Keratinocyte (primary cell): ENCODE measurements around the gene RERE. TPM values are rescaled to one million over a fixed set of nuclear protein-coding genes. Genes with fewer than 3 reads are reported as not detected.

Experiments used
- DNase-seq: peaks from one replicate; pipeline ENCODE4 v3.0.0-alpha.2; 2011; ENCODE audit warnings: low read depth, missing footprints, low spot score
- FAIRE-seq: peaks from 2 replicates; lab custom pipeline; 2011; peaks lifted over from hg19 to GRCh38; lab: Jason Lieb, UNC
- H2AFZ ChIP-seq: 2 replicates; pipeline ENCODE4 v1.6.0; 2012; ENCODE audit warnings: low read length, control low read depth, inconsistent platforms; ENCODE audit not compliant: control insufficient read depth
- H3K27ac ChIP-seq: 2 replicates; pipeline ENCODE4 v1.5.1; 2011; ENCODE audit warnings: low read length; ENCODE audit not compliant: control insufficient read depth, insufficient read depth
- H3K27me3 ChIP-seq: 3 replicates; pipeline ENCODE4 v1.6.0; 2011; ENCODE audit warnings: low read length; ENCODE audit not compliant: control insufficient read depth, insufficient read depth; ENCODE audit errors: extremely low read depth
- H3K36me3 ChIP-seq, 2 experiments: 2 replicates in 1 of 2; 3 replicates in 1 of 2; pipeline ENCODE4 v1.5.1; 2011; ENCODE audit warnings: low read length in 2 of 2, mild to moderate bottlenecking in 1 of 2; ENCODE audit not compliant: control insufficient read depth in 2 of 2, insufficient read depth in 2 of 2; ENCODE audit errors: extremely low read depth in 1 of 2
- H3K4me1 ChIP-seq: 3 replicates; pipeline ENCODE4 v1.5.1; 2011; ENCODE audit warnings: low read length; ENCODE audit not compliant: control insufficient read depth, insufficient read depth; ENCODE audit errors: extremely low read depth
- H3K4me2 ChIP-seq: 3 replicates; pipeline ENCODE4 v1.6.0; 2011; ENCODE audit warnings: low read depth, low read length; ENCODE audit not compliant: control insufficient read depth, insufficient read depth; ENCODE audit errors: extremely low read depth
- H3K4me3 ChIP-seq, 3 experiments: fragments of 200-600 bp in 1 of 3; sonication (generic) in 1 of 3; 2 replicates in 2 of 3; 3 replicates in 1 of 3; pipeline ENCODE4 v1.5.1; 2011 to 2016; ENCODE audit warnings: low read length in 3 of 3, mild to moderate bottlenecking in 3 of 3, control low read depth in 2 of 3, inconsistent platforms in 1 of 3, low read depth in 1 of 3, mixed read lengths in 1 of 3, mixed run types in 1 of 3, moderate library complexity in 1 of 3; ENCODE audit not compliant: control insufficient read depth in 2 of 3, insufficient read depth in 2 of 3; ENCODE audit errors: extremely low read depth in 1 of 3
- H3K79me2 ChIP-seq: 2 replicates; pipeline ENCODE4 v1.6.0; 2012; ENCODE audit warnings: low read length; ENCODE audit not compliant: control insufficient read depth, insufficient read depth
- H3K9ac ChIP-seq: 3 replicates; pipeline ENCODE4 v1.6.0; 2011; ENCODE audit warnings: low read length; ENCODE audit not compliant: control insufficient read depth, insufficient read depth; ENCODE audit errors: extremely low read depth
- H3K9me1 ChIP-seq: 3 replicates; pipeline ENCODE4 v1.6.0; 2011; ENCODE audit warnings: low read length; ENCODE audit not compliant: control insufficient read depth, insufficient read depth; ENCODE audit errors: extremely low read depth
- H3K9me3 ChIP-seq: 2 replicates; pipeline ENCODE4 v1.5.1; 2012; ENCODE audit warnings: low read depth, low read length; ENCODE audit not compliant: control insufficient read depth
- H4K20me1 ChIP-seq: 3 replicates; pipeline ENCODE4 v1.6.0; 2011; ENCODE audit warnings: low read length; ENCODE audit not compliant: control insufficient read depth, insufficient read depth; ENCODE audit errors: extremely low read depth
- EZH2 ChIP-seq: IDR thresholded peaks from one replicate; pipeline ENCODE4 v1.6.1; 2012; ENCODE audit warnings: inconsistent platforms, mild to moderate bottlenecking, low read length, moderate library complexity
- dilution Hi-C: fragments of 300-500 bp; cut with MboI; formaldehyde crosslinking; loops from one replicate; pipeline ENCODE4 v1.7.0; 2020; ENCODE audit warnings: low sequenced_read_pairs; ENCODE audit not compliant: extremely low pct_ligation_motif_present
- polyA plus RNA-seq, 5 experiments: library from polyadenylated mRNA; depleted of rRNA in 3 of 5; stranded (reverse) in 3 of 5; stranded (forward) in 1 of 5; unstranded in 1 of 5; fragments of >200 nt; gene quantifications; 1 replicate in 1 of 5; 2 replicates in 3 of 5; 3 replicates in 1 of 5; pipeline versions ENCODE4 v1.2.1 to v1.2.3, GENCODE V29; 2011 to 2012; ENCODE audit warnings: missing spikeins in 2 of 5, low read depth in 1 of 5, low replicate concordance in 1 of 5
- TF ChIP-seq, protein P1 (sequence below), 3 experiments: IDR thresholded peaks in 1 of 3; conservative IDR thresholded peaks in 1 of 3; optimal IDR thresholded peaks in 1 of 3; 2 replicates in 2 of 3; 3 replicates in 1 of 3; pipeline versions ENCODE3 to v1.5.1; 2011; ENCODE audit warnings: low read length in 3 of 3, mild to moderate bottlenecking in 3 of 3, moderate library complexity in 2 of 3, control low read depth in 1 of 3, inconsistent platforms in 1 of 3; ENCODE audit not compliant: insufficient read depth in 2 of 3; ENCODE audit errors: extremely low read depth in 1 of 3

The RERE gene
- polyA plus RNA-seq, 1 donor (not counting 4 experiments of a cell fraction or from before 2014, with no cell fraction given) = 3.8 TPM

DNA sequence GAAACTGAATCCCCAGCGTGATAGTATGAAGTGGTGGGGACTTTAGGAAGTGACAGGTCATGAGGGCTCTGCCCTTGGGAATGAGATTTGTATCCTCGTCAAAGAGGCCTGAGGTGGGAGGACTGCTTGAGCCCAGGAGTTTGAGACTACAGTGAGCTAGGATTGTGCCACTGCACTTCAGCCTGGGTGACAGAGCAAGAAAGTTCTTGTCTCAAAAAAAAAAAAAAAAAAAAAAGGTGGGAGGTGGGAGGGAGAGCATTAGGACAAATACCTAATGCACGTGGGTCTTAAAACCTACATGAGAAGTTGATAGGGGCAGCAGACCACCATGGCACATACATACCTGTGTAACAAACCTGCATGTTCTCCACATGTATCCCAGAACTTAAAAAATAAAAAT is 24.0 kb upstream of the RERE start:
- Histone ChIP-seq H3K36me3 (no peaks in the 10 kb centered on the region), H3K9ac (no peak overlapping the region)
- no peak for DNase-seq

DNA sequence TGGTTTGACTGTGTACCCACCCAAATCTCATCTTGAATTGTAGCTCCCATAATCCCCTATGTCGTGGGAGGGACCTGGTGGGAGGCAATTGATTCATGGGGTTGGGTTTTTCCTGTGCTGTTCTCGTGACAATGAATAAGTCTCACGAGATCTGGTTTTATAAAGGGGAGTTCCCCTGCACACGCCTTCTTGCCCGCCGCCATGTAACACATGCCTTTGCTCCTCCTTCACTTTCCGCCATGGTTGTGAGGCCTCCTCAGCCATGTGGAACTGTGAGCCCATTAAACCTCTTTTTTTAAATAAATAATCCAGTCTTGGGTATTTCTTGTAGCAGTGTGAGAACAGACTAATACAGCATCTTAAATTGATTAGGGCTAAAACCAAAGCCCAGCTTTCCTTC is 22.6 kb upstream of the RERE start:
- no peak for FAIRE-seq

More for the DNA sequence above, 24.0 kb upstream of the RERE start:
- Histone ChIP-seq H3K9me3 (peaks cover 3% of the 10 kb centered on the region), H3K4me3 (no peak overlapping the region), H3K4me2 (no peak overlapping the region), H3K9me1 (no peaks in the 10 kb centered on the region), H4K20me1 (no peaks in the 10 kb centered on the region), H3K4me1 (no peaks in the 10 kb centered on the region), H2AFZ (no peak overlapping the region), H3K27ac (no peak overlapping the region), H3K27me3 (peaks cover 8% of the 10 kb centered on the region), H3K79me2 (no peaks in the 10 kb centered on the region)
- no peak for FAIRE-seq
- TF ChIP-seq, protein P1, sequence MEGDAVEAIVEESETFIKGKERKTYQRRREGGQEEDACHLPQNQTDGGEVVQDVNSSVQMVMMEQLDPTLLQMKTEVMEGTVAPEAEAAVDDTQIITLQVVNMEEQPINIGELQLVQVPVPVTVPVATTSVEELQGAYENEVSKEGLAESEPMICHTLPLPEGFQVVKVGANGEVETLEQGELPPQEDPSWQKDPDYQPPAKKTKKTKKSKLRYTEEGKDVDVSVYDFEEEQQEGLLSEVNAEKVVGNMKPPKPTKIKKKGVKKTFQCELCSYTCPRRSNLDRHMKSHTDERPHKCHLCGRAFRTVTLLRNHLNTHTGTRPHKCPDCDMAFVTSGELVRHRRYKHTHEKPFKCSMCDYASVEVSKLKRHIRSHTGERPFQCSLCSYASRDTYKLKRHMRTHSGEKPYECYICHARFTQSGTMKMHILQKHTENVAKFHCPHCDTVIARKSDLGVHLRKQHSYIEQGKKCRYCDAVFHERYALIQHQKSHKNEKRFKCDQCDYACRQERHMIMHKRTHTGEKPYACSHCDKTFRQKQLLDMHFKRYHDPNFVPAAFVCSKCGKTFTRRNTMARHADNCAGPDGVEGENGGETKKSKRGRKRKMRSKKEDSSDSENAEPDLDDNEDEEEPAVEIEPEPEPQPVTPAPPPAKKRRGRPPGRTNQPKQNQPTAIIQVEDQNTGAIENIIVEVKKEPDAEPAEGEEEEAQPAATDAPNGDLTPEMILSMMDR (optimal IDR thresholded peaks at IDR 0.05 in 1 of 3, IDR thresholded peaks at IDR 0.05 in 1 of 3, conservative IDR thresholded peaks at IDR 0.05 in 1 of 3; ENCODE audit: extremely low read depth in 1 of 3, insufficient read depth in 2 of 3, low read length in 3 of 3) = no peak
- no peak for TF ChIP-seq EZH2
- dilution Hi-C loops = no loop called here

More for the DNA sequence above, 22.6 kb upstream of the RERE start:
- Histone ChIP-seq H2AFZ (no peak overlapping the region), H3K79me2 (no peaks in the 10 kb centered on the region), H4K20me1 (no peaks in the 10 kb centered on the region), H3K9me1 (no peaks in the 10 kb centered on the region), H3K4me2 (no peak overlapping the region), H3K27me3 (peaks cover 7% of the 10 kb centered on the region), H3K27ac (no peak overlapping the region), H3K4me3 (no peak overlapping the region), H3K4me1 (no peaks in the 10 kb centered on the region), H3K9me3 (peaks cover 3% of the 10 kb centered on the region), H3K9ac (no peak overlapping the region), H3K36me3 (no peaks in the 10 kb centered on the region)
- dilution Hi-C loops = no loop called here
- TF ChIP-seq EZH2 = no peak
- TF ChIP-seq, protein P1 (optimal IDR thresholded peaks at IDR 0.05 in 1 of 3, IDR thresholded peaks at IDR 0.05 in 1 of 3, conservative IDR thresholded peaks at IDR 0.05 in 1 of 3; ENCODE audit: extremely low read depth in 1 of 3, insufficient read depth in 2 of 3, low read length in 3 of 3) = no peak
- DNase-seq = no peak
